Neutrophil (primary cell): ENCODE results near the gene CEP43.

Experiments used
- H3K27ac ChIP-seq: fragments of 200-600 bp; sonication (generic); 2 replicates; pipeline ENCODE4 v1.5.1; 2016; ENCODE audit warnings: mild to moderate bottlenecking, moderate library complexity
- H3K27me3 ChIP-seq: fragments of 200-600 bp; sonication (generic); 2 replicates; pipeline ENCODE4 v1.6.0; 2016; ENCODE audit warnings: mild to moderate bottlenecking
- H3K36me3 ChIP-seq: fragments of 200-600 bp; sonication (generic); 2 replicates; pipeline ENCODE4 v1.5.1; 2017
- H3K4me1 ChIP-seq, 2 experiments: fragments of 200-600 bp in 1 of 2; sonication (generic) in 1 of 2; 1 replicate in 1 of 2; 2 replicates in 1 of 2; pipeline versions ENCODE4 v1.5.1 to v1.6.1; 2013 to 2016; ENCODE audit warnings: low read depth in 1 of 2, low read length in 1 of 2, mild to moderate bottlenecking in 1 of 2, moderate library complexity in 1 of 2; ENCODE audit not compliant: control insufficient read depth in 1 of 2, insufficient read depth in 1 of 2
- H3K4me3 ChIP-seq, 2 experiments: fragments of 200-600 bp in 1 of 2; sonication (generic) in 1 of 2; 1 replicate in 1 of 2; 2 replicates in 1 of 2; pipeline ENCODE4 v1.5.1; 2013 to 2016; ENCODE audit warnings: low read depth in 1 of 2, low read length in 1 of 2, mild to moderate bottlenecking in 1 of 2, moderate library complexity in 1 of 2
- H3K9me3 ChIP-seq: fragments of 200-600 bp; sonication (generic); 2 replicates; pipeline ENCODE4 v1.5.1; 2016
- TF ChIP-seq, protein P1 (sequence below): fragments of 200-600 bp; sonication (generic); IDR thresholded peaks from 2 replicates; pipeline ENCODE4 v1.5.1; 2016; ENCODE audit warnings: antibody characterized with exemption

CEP43 gene

DNA sequence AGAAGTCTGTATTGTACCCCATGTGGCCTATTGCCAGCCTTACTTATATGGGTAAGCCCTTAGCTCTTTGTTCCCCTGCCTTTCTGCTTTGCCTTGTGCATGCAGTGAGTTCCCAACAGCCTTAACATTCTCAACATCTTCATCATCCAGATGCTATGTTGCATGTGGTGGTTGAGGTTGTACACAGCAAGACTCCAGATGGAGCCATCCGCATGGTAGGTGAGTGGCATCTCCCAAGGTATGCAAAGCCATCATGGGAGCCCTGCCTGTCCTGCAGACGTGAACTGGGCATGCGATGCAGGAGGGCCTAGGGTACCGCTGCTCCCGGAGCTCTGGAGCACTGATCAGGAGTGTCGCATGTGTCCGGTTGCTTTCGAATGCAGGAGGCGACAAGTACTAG lies 16.1 kb downstream of the CEP43 start:
- Histone ChIP-seq H3K9me3 (no peaks in the 10 kb centered on the region), H3K4me3 (no peak overlapping the region), H3K36me3 (peaks cover 57% of the 10 kb centered on the region), H3K27ac (no peak overlapping the region), H3K27me3 (no peaks in the 10 kb centered on the region), H3K4me1 (no peaks in the 10 kb centered on the region)
- TF ChIP-seq, protein P1, sequence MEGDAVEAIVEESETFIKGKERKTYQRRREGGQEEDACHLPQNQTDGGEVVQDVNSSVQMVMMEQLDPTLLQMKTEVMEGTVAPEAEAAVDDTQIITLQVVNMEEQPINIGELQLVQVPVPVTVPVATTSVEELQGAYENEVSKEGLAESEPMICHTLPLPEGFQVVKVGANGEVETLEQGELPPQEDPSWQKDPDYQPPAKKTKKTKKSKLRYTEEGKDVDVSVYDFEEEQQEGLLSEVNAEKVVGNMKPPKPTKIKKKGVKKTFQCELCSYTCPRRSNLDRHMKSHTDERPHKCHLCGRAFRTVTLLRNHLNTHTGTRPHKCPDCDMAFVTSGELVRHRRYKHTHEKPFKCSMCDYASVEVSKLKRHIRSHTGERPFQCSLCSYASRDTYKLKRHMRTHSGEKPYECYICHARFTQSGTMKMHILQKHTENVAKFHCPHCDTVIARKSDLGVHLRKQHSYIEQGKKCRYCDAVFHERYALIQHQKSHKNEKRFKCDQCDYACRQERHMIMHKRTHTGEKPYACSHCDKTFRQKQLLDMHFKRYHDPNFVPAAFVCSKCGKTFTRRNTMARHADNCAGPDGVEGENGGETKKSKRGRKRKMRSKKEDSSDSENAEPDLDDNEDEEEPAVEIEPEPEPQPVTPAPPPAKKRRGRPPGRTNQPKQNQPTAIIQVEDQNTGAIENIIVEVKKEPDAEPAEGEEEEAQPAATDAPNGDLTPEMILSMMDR = no peak

DNA sequence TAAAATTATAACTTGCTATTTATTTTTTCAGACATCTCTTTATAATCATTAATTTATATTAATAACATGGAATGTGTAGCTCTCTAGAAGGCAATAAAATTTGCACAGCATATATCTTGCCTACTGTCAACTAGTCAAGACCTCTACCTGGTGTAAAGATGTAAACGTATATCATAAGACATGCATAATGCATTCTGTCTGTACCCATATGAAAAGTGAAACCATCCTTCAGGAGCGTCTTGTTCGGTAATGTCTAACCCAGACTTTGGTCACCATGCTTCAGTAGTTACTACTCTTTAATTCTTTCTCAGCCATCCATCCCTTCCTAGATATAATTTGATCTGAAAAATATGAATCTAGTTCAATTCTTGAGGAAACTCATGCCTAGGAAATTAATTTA lies 21.0 kb downstream of the CEP43 start:
- no peaks in the 10 kb centered on the region for H3K9me3 ChIP-seq
- no peaks in the 10 kb centered on the region for H3K27me3 ChIP-seq
- H3K4me1 ChIP-seq = no peaks in the 10 kb centered on the region
- H3K4me3 ChIP-seq = no peak overlapping the region
- peaks cover 37% of the 10 kb centered on the region for H3K36me3 ChIP-seq
- H3K27ac ChIP-seq = no peak overlapping the region
- TF ChIP-seq, protein P1 = no peak

DNA sequence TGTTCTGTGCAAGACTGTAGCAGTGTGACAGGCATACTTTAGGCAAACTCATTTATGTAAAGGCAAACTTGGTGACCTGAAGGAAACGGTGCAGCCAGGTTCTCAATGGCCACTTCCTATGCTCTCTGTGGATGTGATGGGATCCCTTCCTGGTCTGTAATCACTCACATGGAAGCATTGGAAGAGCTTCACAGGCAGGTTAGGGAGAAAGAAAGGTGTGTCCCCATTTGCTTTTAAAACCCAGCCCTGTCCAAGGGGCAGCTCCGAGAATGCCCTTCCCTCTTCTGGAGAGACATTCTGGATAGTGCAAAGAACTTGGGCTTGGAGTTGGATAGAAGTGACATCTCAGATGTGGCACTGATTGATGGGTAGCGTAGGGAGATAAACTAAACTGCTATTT lies 28.1 kb downstream of the CEP43 start:
- Histone ChIP-seq H3K27me3 (no peaks in the 10 kb centered on the region), H3K9me3 (no peaks in the 10 kb centered on the region), H3K36me3 (peaks cover 71% of the 10 kb centered on the region), H3K4me1 (no peaks in the 10 kb centered on the region), H3K4me3 (no peak overlapping the region), H3K27ac (no peak overlapping the region)
- TF ChIP-seq, protein P1 = no peak

DNA sequence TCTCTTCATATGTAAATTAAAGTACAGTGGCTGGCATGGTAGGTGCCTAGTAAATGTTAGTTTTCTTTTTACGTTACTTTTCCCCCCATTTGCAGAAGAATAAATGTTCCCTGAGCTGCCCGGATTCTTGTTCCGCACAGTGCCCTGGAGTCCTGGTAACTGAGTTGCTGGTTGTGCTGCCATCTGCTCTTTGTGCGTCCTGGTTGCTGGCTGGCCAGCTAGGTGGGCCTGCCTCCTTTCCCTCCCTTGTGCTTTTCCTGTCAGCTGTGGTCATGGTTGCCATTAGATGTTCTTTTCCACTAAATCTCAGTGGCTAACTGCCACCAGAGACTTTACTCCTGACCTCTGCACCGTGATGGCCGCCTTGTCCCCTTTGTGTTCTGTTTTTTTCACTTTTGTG lies 28.6 kb downstream of the CEP43 start:
- Histone ChIP-seq H3K27me3 (no peaks in the 10 kb centered on the region), H3K4me1 (no peaks in the 10 kb centered on the region), H3K27ac (no peak overlapping the region), H3K9me3 (no peaks in the 10 kb centered on the region), H3K4me3 (no peak overlapping the region), H3K36me3 (peaks cover 69% of the 10 kb centered on the region)
- TF ChIP-seq, protein P1 = no peak

DNA sequence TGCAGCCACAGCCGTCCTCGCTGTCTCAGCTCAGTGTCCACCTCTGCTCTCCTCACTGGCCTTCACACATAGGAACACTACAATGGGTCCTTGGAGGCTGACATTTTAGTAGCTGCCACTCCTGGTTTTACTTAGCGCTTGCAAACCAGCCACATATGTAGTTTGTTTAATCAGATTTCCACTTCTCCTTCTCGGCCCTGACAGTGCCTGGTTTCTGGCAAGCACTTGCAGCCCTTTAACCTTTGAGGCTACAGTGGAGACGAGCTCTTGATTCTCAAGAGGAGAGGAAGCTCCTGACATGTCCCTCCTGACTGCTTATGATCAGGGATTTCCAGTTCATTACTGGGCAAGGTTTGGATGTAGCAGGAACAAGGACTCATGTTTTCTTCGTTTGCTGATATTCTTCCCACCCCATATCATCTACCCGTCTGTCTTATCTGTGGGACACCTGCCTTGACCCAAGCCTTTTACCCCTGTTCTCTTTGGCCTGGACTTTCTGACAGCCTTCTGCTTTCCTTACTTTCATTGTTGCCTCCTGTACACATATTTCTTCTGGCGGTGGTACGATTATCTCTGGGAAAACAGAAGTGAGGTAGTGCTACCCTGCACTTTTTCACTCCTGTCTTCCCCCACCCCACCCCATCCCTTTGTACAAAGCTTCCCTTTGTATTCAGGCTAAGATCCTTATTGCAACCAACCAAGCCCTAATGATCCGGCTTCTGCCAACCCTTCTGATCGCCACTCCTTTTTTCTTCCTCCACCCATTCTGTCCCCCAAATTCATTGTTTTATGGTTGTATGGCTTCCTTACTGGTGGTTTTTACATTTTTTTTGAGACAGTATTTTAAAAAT lies 31.2 kb downstream of the CEP43 start:
- no peaks in the 10 kb centered on the region for H3K4me1 ChIP-seq
- no peak overlapping the region for H3K27ac ChIP-seq
- H3K4me3 ChIP-seq = no peak overlapping the region
- H3K9me3 ChIP-seq = no peaks in the 10 kb centered on the region
- peaks cover 74% of the 10 kb centered on the region for H3K36me3 ChIP-seq
- H3K27me3 ChIP-seq = no peaks in the 10 kb centered on the region
- TF ChIP-seq, protein P1 = no peak
